Coronary artery (tissue), 2 donors: Measurements from ENCODE around the gene VEZT.
"Not testable (repeated sequence)": the region's sequence is repeated elsewhere in the genome, so short reads cannot be mapped to it uniquely, and the experiment has no call there.

Experiments
- DNase-seq: peaks from one replicate; pipeline ENCODE4 v3.0.0-alpha.2; 2017; ENCODE audit warnings: low spot score
- H3K27ac ChIP-seq, 2 donors: fragments of 200-600 bp; sonication (generic); one replicate each; pipeline ENCODE4 v1.5.1; 2016 to 2019
- H3K4me3 ChIP-seq: fragments of 200-600 bp; sonication (generic); 2 replicates; pipeline ENCODE4 v1.5.1; 2016; ENCODE audit warnings: mild to moderate bottlenecking, moderate library complexity
- TF ChIP-seq, protein P1 (sequence below): fragments of 200-600 bp; sonication (generic); IDR thresholded peaks from one replicate; pipeline ENCODE4 v1.5.1; 2019; ENCODE audit warnings: antibody characterized with exemption

Gene VEZT

DNA sequence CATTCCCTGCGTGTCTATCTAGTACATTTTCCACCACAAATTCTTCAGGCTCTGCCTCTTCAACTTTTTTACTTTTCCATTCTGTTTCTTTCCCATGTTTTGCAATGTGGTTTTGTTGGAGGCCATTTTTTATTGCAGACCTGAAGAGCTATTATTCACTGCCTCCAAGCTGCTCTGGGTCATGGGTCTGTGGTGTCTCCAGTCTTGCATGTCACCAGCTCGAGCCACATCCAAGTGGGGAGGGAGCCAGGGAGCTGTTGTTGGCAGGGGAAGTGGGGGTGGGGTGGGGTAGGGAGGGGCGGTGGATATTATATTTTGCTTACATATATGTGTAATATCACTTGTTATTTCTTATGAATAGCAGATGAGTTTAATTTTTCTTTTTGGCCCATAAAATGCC is 69.1 kb downstream of the VEZT start:
- no peak overlapping the region for H3K27ac ChIP-seq
- DNase-seq: no peak
- TF ChIP-seq, protein P1, sequence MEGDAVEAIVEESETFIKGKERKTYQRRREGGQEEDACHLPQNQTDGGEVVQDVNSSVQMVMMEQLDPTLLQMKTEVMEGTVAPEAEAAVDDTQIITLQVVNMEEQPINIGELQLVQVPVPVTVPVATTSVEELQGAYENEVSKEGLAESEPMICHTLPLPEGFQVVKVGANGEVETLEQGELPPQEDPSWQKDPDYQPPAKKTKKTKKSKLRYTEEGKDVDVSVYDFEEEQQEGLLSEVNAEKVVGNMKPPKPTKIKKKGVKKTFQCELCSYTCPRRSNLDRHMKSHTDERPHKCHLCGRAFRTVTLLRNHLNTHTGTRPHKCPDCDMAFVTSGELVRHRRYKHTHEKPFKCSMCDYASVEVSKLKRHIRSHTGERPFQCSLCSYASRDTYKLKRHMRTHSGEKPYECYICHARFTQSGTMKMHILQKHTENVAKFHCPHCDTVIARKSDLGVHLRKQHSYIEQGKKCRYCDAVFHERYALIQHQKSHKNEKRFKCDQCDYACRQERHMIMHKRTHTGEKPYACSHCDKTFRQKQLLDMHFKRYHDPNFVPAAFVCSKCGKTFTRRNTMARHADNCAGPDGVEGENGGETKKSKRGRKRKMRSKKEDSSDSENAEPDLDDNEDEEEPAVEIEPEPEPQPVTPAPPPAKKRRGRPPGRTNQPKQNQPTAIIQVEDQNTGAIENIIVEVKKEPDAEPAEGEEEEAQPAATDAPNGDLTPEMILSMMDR: no peak
- no peak overlapping the region for H3K4me3 ChIP-seq

DNA sequence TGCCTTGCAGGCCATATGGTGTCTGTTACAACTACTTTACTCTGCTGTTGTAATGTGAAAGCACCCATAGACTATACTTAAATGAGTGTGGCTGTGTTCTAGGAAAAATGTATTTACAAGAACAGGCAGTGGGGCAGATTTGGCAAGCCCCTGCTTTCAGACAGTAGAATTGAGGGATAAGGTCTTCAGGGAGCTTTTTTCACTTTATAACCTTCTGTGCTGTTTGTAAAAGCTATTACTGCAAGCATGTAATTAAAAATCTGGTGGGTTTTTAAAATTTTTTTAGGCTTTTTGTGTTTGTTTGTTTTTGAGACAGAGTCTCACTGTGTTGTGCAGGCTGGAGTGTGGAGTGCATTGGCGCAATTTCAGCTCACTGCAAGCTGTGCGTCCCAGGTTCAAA is 73.9 kb downstream of the VEZT start:
- no peak overlapping the region for H3K27ac ChIP-seq
- DNase-seq: no peak
- H3K4me3 ChIP-seq: no peak overlapping the region
- TF ChIP-seq, protein P1: no peak

- TF ChIP-seq, protein P1: no peak
- no peak overlapping the region for H3K4me3 ChIP-seq
- DNase-seq: no peak
- H3K27ac ChIP-seq: no peak overlapping the region
Observed at GRCh38 chr12:95298916-95299315, 81.3 kb downstream of the VEZT start.

GRCh38 chr12:95300286-95300685 is 82.7 kb downstream of the VEZT start:
- no peak overlapping the region for H3K27ac ChIP-seq
- H3K4me3 ChIP-seq: no peak overlapping the region
- DNase-seq: no peak
- TF ChIP-seq, protein P1: no peak

- Histone ChIP-seq H3K27ac (no peak overlapping the region), H3K4me3 (no peak overlapping the region)
- TF ChIP-seq, protein P1: no peak
- DNase-seq: no peak
Observed at GRCh38 chr12:95303476-95303875, 85.9 kb downstream of the VEZT start.

GRCh38 chr12:95304673-95305198 is 87.1 kb downstream of the VEZT start:
- TF ChIP-seq, protein P1: no peak
- DNase-seq: no peak
- no peak overlapping the region for H3K4me3 ChIP-seq
- H3K27ac ChIP-seq: no peak overlapping the region

- DNase-seq: no peak
- TF ChIP-seq, protein P1: no peak
- no peak overlapping the region for H3K4me3 ChIP-seq
- no peak overlapping the region for H3K27ac ChIP-seq
Observed at GRCh38 chr12:95312656-95313055, 95.0 kb downstream of the VEZT start.

- not testable (repeated sequence) for DNase-seq, H3K4me3 ChIP-seq, H3K27ac ChIP-seq
Observed at GRCh38 chr12:95314756-95315155, 97.1 kb downstream of the VEZT start.
